Stimulated activated CD8-positive, alpha-beta memory T cell treated with anti-CD3 and anti-CD28 coated beads, Interleukin-2, amount 100 ng/mL, for 48 hours (primary cell): ENCODE results near the gene VCAM1.
"Not testable (repeated sequence)": the region's sequence is repeated elsewhere in the genome, so short reads cannot be mapped to it uniquely, and the experiment has no call there.

ENCODE experiments used
- DNase-seq, 2 donors: peaks; one replicate each; pipeline ENCODE4 v3.0.0-alpha.2; 2020; ENCODE audit warnings: low read depth in 2 of 2

Gene VCAM1

DNA sequence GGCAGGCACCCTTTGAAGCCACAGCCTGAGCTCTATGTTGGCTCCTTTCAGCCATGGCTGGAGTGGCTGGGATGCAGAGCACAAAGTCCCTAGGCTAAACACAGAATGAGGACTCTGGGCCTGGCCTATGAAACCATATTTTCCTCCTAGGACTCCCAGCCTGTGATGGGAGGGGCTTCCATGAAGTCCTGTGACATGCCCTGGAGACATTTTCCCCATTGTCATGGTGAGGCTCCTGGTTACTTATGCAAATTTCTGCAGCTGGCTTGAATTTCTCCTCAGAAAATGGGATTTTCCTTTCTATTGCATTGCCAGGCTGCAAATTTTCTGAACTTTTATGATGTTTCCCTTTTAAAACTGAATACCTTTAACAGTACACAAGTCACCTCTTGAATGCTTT is 61.3 kb downstream of the VCAM1 start:
- no peak for DNase-seq

GRCh38 chr1:100781728-100782127 is 62.2 kb downstream of the VCAM1 start:
- DNase-seq = not testable (repeated sequence)

- DNase-seq = no peak
These were observed 63.0 kb downstream of the VCAM1 start for GRCh38 chr1:100782473-100783039.

DNA sequence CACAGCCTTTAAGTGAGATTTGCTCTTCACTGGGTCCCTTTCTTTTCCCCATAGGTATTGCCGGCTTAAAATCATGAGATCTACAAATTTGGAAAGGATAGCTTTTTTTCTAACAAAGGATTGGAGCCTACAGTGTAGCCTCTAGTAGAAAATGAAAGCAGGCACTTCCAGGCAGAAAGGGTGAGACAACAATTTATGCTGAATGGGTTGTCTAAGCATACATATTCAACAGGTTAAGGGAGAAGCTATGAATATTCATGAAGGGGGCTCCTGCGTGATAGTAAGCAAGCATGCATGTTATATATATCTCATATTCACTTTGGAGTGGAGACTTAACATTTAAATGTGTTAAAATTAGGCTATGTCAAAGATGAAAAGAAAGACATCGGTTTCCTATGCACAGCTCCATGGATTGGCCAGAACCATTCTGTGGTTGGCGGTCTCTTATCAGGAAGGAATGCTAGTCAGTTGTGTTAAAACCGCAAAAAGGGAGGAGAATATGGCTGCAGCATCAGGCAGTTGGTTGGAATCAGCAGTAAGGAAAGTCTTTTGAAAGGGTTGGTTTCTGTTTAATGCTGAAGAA is 66.0 kb downstream of the VCAM1 start:
- DNase-seq = no peak

DNA sequence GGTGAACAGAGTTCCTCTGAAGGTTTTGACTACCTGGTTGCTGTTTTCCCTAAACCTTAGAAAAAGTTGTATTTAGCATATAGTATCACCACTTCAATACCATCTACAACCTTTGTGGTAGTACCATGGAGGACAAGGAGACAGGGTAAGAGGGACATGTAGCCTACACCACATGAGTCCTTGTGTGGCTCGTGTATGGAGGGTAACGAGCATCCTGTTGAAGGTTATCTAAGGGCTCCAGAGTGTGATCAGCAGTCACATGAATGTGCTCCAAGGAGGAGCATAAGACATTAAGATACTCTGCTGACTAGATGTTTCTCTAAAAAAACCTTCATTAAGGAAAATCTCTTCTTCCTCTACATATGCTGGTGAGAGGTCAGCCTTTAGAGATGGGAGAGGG is 67.3 kb downstream of the VCAM1 start:
- DNase-seq = no peak
